G401 (cell line): ENCODE results near the gene ZW10. TPM values are rescaled to one million over a fixed set of nuclear protein-coding genes. Genes with fewer than 3 reads are reported as not detected.
"Not testable (repeated sequence)": the region's sequence is repeated elsewhere in the genome, so short reads cannot be mapped to it uniquely, and the experiment has no call there.

Experiments
- DNase-seq: peaks from one replicate; pipeline ENCODE4 v3.0.0-alpha.2; 2015; ENCODE audit warnings: low spot score
- in situ Hi-C: cut with HindIII; loops from 2 replicates; pipeline ENCODE4 v1.10.0; 2016; ENCODE audit warnings: low sequenced_read_pairs, mixed read lengths
- total RNA-seq: library from RNA; depleted of rRNA; stranded (reverse); fragments of >200 nt; shearing (Covaris generic); gene quantifications from 2 replicates; pipeline ENCODE4 v1.2.3, GENCODE V29; 2014; rRNA removed

Gene ZW10, protein sequence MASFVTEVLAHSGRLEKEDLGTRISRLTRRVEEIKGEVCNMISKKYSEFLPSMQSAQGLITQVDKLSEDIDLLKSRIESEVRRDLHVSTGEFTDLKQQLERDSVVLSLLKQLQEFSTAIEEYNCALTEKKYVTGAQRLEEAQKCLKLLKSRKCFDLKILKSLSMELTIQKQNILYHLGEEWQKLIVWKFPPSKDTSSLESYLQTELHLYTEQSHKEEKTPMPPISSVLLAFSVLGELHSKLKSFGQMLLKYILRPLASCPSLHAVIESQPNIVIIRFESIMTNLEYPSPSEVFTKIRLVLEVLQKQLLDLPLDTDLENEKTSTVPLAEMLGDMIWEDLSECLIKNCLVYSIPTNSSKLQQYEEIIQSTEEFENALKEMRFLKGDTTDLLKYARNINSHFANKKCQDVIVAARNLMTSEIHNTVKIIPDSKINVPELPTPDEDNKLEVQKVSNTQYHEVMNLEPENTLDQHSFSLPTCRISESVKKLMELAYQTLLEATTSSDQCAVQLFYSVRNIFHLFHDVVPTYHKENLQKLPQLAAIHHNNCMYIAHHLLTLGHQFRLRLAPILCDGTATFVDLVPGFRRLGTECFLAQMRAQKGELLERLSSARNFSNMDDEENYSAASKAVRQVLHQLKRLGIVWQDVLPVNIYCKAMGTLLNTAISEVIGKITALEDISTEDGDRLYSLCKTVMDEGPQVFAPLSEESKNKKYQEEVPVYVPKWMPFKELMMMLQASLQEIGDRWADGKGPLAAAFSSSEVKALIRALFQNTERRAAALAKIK
- total RNA-seq: 22.9 and 29.4 TPM in 2 replicates

DNA sequence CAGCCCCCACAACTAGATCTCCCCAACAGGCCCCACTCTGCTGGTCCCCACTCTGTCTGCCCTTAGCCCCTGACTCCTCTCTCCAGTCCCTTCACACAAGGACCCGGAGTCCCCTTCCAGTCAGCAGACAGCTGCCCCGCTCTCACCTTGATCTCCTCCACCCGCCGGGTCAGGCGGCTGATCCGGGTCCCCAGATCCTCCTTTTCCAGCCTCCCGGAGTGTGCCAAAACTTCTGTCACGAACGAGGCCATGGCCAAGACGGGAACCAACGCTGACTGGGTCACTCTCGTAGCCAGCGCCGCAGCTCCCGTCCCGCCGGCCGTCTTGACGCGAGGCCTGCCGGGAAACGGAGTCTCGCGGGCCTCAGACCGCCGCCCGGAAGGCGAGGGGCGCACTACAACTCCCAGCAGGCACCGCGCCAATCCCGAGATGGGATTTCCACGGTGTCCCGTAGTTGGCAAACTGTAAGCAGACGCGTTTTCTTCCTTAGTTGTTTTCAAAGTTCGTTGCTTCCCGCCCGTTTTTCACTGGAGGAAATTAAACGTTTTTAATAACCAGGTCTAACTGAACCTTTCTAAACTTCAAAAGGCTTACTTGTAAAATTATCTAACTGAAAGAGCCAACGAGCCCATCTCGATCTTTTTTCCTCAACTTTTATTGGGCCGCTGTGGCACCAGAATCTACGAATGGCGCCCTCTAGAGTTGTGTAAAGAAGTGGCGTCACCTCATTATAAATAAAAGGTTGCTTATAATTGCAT, at the start of gene ZW10:
Gene ZW10, minus strand, starts transcription at position 277 of the 758 bp plus-strand sequence. Its CDS starts 26 bp downstream, at position 251.
- in situ Hi-C loops: no loop called here
- DNase-seq: peak; percentile 94

DNA sequence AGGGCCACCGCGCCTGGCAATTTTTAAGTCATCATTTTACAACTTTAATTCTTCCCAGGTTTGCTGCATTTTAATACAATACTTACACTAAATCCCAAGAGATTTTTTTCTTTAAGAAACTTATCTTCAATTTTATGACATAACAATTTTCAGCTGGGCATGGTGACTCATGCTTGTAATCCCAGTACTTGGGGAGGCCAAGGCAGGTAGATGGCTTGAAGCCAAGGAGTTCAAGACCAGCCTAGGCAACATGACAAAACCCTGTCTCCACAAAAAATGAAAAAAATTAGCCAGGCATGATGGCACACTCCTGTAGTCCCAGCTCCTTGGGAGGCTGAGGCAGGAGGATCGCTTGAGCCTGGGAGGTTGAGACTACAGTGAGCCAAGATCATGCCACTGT, 44.9 kb upstream of the ZW10 start:
- in situ Hi-C loops: no loop called here
- no peak for DNase-seq

DNA sequence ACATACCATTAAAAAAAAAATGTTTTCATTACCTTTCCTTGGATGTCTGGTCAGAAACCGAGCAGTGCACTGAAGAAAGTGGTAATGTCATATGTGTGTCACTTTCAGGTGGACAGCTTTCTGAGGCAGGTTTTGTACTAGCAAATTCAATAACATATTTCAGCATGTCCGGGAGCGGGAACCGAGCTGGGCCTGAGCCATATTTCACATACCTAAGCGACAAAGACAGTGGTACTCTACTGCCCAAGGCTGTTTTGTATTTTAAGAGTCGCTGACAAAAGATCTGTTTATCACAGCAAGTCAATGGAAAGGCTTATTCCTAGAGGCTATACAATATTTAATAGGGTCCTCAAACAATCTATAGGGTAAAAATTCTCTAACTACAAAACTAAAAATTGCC, 44.1 kb upstream of the ZW10 start:
- in situ Hi-C loops: no loop called here
- no peak for DNase-seq

DNA sequence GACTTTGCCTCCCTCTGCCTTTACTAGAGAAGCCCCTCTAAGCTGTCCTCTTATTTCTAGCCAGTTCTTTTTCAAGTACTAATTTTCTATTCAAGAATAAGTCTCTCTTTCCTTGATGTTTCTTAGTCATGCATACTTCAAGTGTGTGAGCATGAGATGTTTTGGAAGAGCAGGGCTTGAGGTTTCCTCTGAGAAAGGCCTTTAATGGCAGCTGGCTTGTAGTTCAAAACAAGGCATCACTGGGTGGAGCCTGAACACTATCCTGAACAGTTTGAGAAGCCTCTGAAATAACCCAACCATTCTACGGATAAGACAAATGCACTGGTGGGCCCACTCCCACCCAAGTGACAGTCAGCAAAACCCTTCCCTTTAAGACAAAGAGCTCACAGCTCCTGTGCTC, 43.7 kb upstream of the ZW10 start:
- in situ Hi-C loops: no loop called here
- no peak for DNase-seq

DNA sequence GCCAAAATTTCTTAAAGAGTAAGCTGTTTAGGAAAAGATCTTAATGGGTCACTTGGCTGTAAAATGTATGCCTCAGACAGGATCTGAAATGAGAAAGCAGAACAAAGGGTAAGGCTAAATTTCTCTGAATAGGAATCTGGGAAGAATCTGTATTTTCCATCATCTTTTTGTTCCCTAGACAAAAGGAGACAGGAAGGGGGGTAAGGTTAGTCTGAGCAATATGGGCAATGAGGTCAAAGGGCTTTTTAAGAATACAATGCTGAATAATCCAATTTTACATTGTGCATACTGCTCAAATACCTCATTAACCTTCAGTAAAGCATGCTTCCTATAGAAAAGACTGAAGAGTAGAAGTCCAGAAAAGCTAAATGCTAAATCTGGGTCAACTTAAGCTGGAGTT, 40.7 kb upstream of the ZW10 start:
- DNase-seq: no peak
- in situ Hi-C loops: no loop called here

DNA sequence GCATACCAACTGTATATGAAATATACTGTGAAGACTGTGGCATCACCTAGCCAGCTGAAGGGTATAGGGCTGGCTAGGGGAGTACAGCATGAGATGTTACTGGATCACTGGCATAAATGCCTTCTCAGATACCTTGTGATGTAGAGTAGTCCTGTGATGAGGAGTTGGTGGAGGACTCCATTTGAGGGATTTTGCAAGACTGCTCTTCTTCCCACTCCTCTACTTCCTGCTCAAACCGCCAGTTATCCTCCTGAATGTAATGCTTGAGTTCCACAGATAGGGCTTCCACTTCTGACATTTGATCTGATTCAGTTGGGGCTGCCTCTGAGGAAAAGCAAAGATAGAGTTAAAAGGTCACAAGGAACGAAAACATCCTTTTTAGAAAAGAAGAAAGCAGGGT, 35.4 kb upstream of the ZW10 start:
- in situ Hi-C loops: no loop called here
- DNase-seq: no peak

DNA sequence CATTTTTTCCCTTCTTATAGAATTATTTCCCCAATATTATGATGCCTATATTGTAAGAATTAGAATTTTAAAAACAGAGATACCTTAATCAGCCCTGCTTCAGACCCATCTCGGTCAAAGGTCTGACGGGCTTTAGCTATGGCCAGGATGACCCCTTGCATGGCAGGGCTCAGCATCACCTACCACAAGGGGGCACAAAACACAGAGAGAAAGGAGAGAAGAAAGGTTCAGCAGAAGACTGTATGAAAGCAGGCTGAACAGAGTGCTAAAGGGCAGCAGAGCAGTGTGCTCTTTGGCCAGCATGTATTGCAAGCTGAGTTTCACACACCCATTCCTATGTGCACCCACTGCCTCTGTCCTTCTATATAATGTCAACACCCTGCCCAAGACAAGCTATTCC, 32.9 kb upstream of the ZW10 start:
- peak; percentile 32 for DNase-seq
- in situ Hi-C loops: no loop called here

DNA sequence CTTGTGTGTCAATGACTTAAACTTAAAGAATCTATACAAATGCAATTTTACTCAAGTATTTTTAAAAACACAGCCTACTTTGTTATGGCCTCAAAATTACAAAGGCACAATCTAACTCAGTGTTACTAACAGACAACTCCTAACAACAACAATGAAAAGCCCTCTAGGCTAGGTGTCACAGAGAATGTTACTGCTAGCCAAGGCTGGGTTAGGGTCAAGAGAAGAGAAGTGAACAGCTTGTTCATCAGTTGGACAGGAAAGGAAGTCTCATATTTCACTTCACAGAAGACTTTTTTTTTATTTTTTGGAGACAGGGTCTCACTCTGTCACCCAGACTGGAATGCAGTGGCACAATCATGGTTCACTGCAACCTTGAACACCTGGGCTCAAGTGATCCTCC, 32.1 kb upstream of the ZW10 start:
- no peak for DNase-seq

DNA sequence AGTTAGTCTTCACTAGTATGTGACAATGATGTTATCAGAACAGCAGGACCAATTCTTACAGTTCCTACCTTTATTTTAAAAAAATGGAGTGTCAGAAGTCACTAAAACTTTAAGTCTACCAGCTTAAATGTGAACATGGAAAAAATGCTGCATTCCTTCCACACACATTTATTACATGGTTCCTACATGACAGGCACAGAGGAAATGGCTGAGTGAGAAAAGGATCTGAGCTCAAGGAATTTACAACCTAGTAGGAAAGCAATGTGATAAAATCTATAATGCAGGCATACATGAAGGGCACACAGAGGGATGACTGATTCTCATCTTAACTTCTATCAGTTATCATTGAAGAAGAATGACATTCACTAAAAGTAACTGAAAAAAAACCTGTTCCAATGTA, 29.1 kb upstream of the ZW10 start:
- no peak for DNase-seq
- in situ Hi-C loops: no loop called here

More for the DNA sequence above, 32.1 kb upstream of the ZW10 start:
- in situ Hi-C loops: no loop called here

DNA sequence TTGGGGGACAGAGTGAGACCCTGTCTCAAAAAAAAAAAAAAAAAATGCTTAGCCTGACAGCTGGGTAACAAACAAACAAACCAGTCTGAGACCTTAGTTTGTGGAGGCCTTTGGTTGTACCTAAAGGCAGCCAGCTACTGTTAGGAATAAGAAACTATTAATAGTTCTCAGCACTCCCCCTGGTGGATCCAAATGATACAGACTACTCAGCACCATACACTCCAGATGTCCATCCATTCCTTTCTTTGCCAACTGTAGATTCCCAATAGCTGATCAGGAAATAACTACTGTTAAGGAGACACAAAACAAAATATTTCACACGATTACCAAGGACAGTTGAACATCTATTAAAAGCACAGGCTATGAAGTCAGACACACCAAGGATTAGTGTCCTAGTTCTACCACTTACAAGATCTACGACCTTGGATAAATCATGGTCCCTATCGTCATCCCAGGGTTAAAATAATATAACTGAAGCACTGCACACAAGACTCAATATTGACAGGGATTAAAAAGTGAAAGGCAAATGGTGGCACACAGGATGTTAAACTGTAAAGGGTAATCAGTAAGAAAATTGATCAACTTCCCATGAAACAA, 23.3 kb upstream of the ZW10 start:
- in situ Hi-C loops: no loop called here
- DNase-seq: peak; percentile 82

DNA sequence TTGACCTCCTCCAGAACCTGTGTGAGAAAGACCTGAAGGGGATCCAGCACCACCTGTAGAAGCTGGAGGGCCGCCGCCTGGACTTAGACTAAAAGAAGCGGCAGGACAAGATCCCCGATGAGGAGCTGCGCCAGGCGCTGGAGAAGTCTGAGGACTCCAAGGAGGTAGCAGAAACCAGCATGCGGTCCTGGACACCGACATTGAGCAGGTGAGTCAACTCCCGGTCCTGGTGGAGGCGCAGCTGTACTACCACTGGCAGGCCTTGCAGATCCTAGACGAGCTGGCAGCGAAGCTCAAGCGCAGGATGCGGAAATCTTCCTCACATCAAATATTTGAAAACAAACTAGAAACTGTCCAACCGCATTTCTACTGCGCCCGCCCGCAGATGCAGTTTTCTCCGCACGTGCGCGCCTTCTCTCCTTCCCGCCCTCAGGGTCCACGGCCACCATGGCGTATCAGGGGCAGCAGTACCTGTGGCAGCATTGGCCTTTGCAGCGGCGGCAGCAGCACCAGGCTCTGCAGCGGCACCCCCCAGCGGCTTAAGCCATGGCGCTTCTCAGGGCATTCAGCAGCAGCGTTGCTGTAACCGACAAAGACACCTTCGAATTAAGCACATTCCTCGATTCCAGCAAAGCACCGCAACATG, 16.3 kb upstream of the ZW10 start:
- DNase-seq: no peak
- in situ Hi-C loops: no loop called here

DNA sequence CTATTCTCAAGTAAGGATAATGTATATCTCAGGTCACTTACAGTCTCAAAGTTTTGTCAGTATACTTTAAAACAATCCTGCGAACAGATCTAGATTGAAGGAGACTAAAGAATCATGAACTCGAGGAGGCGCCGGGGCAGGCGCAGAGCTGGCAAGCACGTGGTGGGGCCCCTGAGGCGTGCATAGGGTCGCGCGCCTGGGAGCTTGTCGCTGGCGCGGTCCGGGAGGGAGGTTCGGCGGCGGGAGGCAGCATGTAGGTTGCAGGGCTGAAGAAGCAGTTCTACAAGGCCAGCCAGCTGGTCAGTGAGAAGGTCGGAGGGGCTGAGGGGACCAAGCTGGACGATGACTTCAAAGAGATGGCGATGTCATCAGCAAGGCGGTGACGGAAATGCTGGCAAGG, 15.5 kb upstream of the ZW10 start:
- in situ Hi-C loops: not testable (repeated sequence)

DNA sequence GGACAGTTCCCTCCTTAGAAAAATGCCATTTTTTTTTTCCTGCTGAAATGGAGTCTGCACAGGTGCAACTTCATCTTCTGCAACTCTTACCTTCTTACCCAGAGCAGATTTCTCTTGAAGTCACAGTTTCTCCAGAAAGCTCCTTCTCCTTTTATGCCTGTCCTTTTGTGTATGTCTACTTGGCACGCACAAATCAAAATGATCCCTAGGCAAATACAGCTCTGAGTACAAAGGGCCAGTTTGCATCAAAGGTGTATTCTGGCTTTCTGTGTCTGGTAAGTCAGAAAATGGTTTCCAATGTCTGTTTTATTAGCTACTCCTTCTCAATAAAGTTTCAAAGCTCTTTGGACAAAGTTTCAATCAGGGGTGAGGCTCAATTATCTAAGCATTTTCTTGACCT, 8.6 kb upstream of the ZW10 start:
- no peak for DNase-seq
- in situ Hi-C loops: no loop called here

More for the DNA sequence above, 15.5 kb upstream of the ZW10 start:
- not testable (repeated sequence) for DNase-seq

DNA sequence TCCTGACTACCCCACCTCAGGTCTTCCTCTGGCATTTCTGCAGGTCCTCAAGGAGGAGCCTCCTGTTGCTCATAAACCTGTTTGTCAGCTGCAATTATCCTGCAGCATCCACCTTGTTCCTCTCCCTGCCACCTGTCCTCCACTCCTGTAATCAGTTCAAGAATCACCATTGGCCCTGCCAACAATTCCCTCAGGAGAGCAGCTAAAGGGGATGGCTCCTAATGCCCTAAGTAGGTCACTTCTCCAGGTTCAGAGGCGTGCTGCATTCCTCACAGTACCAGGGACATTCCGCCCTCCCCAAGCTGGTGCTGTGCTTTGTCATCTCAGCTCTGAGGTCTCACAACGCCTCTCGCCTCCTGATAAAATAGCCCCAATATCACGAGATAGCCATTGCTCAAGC, 8.2 kb upstream of the ZW10 start:
- in situ Hi-C loops: no loop called here
- peak; percentile 94 for DNase-seq

DNA sequence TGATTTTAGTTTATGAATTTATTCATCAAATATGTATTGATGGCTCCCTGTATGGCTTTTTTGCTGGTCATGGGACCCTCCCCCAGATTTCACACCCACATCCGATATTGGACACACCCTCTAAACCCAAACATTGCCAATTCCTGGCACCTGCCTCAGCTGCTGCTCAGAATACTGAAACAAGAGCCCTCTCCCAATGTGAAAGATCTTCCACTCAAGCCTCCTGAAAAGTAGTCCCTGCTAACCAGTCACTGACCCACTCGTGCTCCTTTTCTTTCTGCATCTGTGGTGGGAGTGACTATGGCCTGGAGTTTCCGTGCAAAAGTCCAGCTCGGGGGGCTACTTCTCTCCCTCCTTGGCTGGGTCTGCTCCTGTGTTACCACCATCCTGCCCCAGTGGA, 6.0 kb upstream of the ZW10 start, which contains the start of gene CLDN25:
Gene CLDN25, plus strand, starts transcription at position 301 of the 400 bp plus-strand sequence. Its CDS starts 0 bp downstream, at position 301.
- in situ Hi-C loops: no loop called here
- DNase-seq: no peak

DNA sequence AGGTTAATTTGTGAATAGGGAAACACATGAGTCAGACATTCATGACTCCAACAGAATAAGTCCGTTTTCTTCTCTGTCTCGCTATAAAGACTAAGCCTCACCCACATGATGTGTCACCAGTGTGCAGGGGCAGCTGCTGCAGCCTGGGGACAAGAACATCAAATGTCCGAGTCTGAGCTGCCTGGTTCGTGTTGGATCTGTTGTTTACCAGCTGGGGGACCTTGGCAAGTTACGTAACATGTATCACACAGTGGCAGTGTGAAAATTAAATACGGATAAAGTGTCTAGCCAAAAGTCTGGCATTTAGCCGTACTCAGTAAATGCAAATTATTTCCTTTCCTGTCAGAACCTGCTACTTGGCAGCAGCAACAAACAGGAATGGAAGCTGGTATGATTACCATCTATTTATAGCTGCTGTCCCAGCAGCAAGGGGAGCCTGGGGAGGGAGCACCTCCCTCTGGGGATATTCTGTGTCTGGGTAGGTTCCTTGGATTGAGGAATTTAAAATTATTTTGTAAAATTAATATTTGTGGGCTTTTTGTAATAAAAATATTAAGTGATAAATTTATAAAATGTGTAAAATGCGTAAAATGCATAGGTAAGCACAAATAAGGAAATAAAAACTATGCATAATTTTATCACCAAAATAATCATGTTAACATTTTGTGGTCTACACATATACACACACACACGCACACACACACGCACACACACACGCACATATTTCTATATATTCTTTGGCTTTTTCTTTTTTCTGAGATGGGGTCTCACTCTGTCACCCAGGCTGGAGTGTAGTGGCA, 4.8 kb upstream of the ZW10 start:
- peak; percentile 91 for DNase-seq
- in situ Hi-C loops: no loop called here

DNA sequence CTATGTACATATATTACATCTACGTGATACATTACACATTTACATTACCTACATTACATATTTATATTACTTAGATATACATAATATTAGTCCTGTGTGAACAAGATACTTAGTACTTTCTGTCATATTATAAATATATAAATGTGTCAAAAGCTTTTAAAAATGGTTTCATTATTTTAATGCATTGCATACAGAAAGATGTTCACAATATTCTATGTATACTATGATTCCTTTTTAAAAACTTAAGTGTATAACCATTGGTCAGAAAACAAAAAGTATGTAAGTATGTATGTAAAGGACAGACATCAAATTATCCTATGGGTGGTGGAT, 647 bp upstream of the ZW10 start:
- no peak for DNase-seq
- in situ Hi-C loops: no loop called here

DNA sequence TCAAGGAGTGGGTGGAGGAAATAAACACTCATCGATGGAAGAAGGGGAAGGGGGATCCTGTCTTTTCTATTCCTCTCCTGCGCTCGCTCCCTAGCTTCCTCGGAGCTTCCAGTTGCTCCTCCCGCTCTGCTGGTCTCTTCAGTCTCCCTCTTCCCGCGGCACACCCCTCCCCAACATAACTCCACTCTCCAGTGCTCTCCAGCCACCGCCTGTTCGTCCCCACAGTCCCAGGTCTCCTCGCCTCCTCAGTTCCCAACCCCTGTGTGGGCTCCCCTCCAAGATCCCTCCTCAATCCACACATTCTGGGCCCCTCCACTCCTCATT, 438 bp downstream of the ZW10 start:
- in situ Hi-C loops: no loop called here
- DNase-seq: no peak
